K562 (cell line): ENCODE results near the gene SCARF2. TPM values are rescaled to one million over a fixed set of nuclear protein-coding genes. Genes with fewer than 3 reads are reported as not detected.

Source experiments
- FOXA3 ChIP-seq, 2 experiments: fragments of 450-650 bp in 1 of 2; sonication (generic) in 1 of 2; formaldehyde crosslinking; IDR thresholded peaks in 1 of 2; conservative IDR thresholded peaks in 1 of 2; 2 replicates each; pipeline versions ENCODE4 v1.4.0 to v1.8.0; 2020 to 2022; ENCODE audit warnings: mild to moderate bottlenecking in 2 of 2, missing genetic modification reagents in 1 of 2
- FOXP1 ChIP-seq: sonication (generic); formaldehyde crosslinking; IDR thresholded peaks from 2 replicates; pipeline ENCODE4 v1.8.0; 2022; ENCODE audit warnings: mild to moderate bottlenecking, missing genetic modification reagents
- HIVEP1 ChIP-seq: fragments of 250-450 bp; sonication (Bioruptor Pico); IDR thresholded peaks from 2 replicates; pipeline ENCODE4 v1.4.0; 2020; ENCODE audit warnings: mild to moderate bottlenecking
- HNRNPK ChIP-seq: fragments of 200-400 bp; formaldehyde crosslinking; IDR thresholded peaks from one replicate; pipeline ENCODE4 v1.6.1; 2018; ENCODE audit warnings: mild to moderate bottlenecking, low read depth, low read length; ENCODE audit not compliant: poor library complexity, severe bottlenecking
- HNRNPL ChIP-seq: fragments of 200-400 bp; formaldehyde crosslinking; IDR thresholded peaks from 2 replicates; pipeline ENCODE4 v1.6.1; 2017; ENCODE audit warnings: low read depth, mild to moderate bottlenecking, low read length
- HSF4 ChIP-seq: fragments of 250-450 bp; sonication (Bioruptor Pico); IDR thresholded peaks from 2 replicates; pipeline ENCODE4 v2.1.2; 2022; ENCODE audit warnings: mild to moderate bottlenecking, moderate library complexity, borderline replicate concordance
- MAFF ChIP-seq: IDR thresholded peaks from 2 replicates; pipeline ENCODE4 v1.6.1; 2012; ENCODE audit warnings: low read length, improper control_type of control experiment
- MCM3 ChIP-seq: fragments of 450-650 bp; IDR thresholded peaks from 2 replicates; pipeline ENCODE4 v1.6.1; 2016
- RBBP5 ChIP-seq: fragments of 200-600 bp; sonication (generic); IDR thresholded peaks from 2 replicates; pipeline ENCODE4 v1.6.1; 2012; ENCODE audit warnings: borderline replicate concordance, mild to moderate bottlenecking, low read length, control low read depth, inconsistent platforms; ENCODE audit not compliant: insufficient read depth, poor library complexity, severe bottlenecking
- RBM34 ChIP-seq: fragments of 200-400 bp; formaldehyde crosslinking; IDR thresholded peaks from 2 replicates; pipeline ENCODE4 v1.6.1; 2018; ENCODE audit warnings: low read length, borderline replicate concordance; ENCODE audit not compliant: insufficient read depth
- SMC3 ChIP-seq: conservative IDR thresholded peaks from 2 replicates; pipeline ENCODE4 v1.6.1; 2011; ENCODE audit warnings: low read depth, low read length, improper control_type of control experiment; ENCODE audit not compliant: insufficient read depth
- SRF ChIP-seq, 2 experiments: fragments of 250-450, 450-650 bp in 1 of 2; sonication (Bioruptor Pico) in 1 of 2; sonication (generic) in 1 of 2; formaldehyde crosslinking; IDR thresholded peaks; 2 replicates each; pipeline versions ENCODE4 v1.5.0 to v1.5.1; 2020 to 2022; ENCODE audit warnings: mild to moderate bottlenecking in 1 of 2, missing genetic modification reagents in 1 of 2
- TCF3 ChIP-seq: sonication (generic); formaldehyde crosslinking; IDR thresholded peaks from 2 replicates; pipeline ENCODE4 v1.4.0; 2020; ENCODE audit warnings: mild to moderate bottlenecking, missing genetic modification reagents
- U2AF1 ChIP-seq: fragments of 200-400 bp; formaldehyde crosslinking; optimal IDR thresholded peaks from 2 replicates; pipeline ENCODE3; 2017; ENCODE audit warnings: mild to moderate bottlenecking, low read depth, low read length, moderate library complexity
- ZBED1 ChIP-seq: IDR thresholded peaks from 2 replicates; pipeline ENCODE4 v1.6.1; 2014
- ZNF184 ChIP-seq: sonication (generic); formaldehyde crosslinking; IDR thresholded peaks from 2 replicates; pipeline ENCODE4 v1.5.0; 2020; ENCODE audit warnings: missing genetic modification reagents
- ZNF444 ChIP-seq: fragments of 250-450 bp; sonication (Bioruptor Pico); IDR thresholded peaks from 2 replicates; pipeline ENCODE4 v1.4.0; 2020; ENCODE audit warnings: mild to moderate bottlenecking, moderate library complexity
- polyA plus RNA-seq, 8 experiments: library from polyadenylated mRNA; depleted of rRNA in 4 of 8; stranded (reverse) in 5 of 8; unstranded in 3 of 8; fragments of >200 nt; fragmentation: Nextera tagmentation in 2 of 8; fragmentation: Illumina TruSeq in 1 of 8; extraction: Ambion mirVana in 2 of 8; extraction: Trizol in 1 of 8; gene quantifications; 2 replicates each; pipeline versions ENCODE4 v1.2.1 to v1.2.3, GENCODE V29; 2011 to 2014; ENCODE audit warnings: inconsistent platforms in 1 of 8, missing spikeins in 1 of 8
- total RNA-seq, 7 experiments: library from RNA; depleted of rRNA in 6 of 7; stranded (reverse); fragments of >200 nt in 6 of 7; fragmentation: Illumina TruSeq in 2 of 7; extraction: Trizol in 2 of 7; gene quantifications; 2 replicates each; pipeline versions ENCODE4 v1.2.1 to v1.2.3, GENCODE V29; 2011 to 2021; ENCODE audit warnings: low replicate concordance in 1 of 7
- TF ChIP-seq, protein P1 (sequence below): IDR thresholded peaks from 2 replicates; pipeline ENCODE4 v1.6.1; 2011; ENCODE audit warnings: borderline replicate concordance, low read depth, mild to moderate bottlenecking, moderate library complexity, low read length; ENCODE audit not compliant: insufficient read depth, poor library complexity, severe bottlenecking
- TF ChIP-seq, protein P2 (sequence below), 3 experiments: fragments of 200-800 bp in 1 of 3; sonication (Bioruptor generic) in 1 of 3; sonication (generic) in 1 of 3; formaldehyde crosslinking in 1 of 3; IDR thresholded peaks; 2 replicates each; pipeline versions ENCODE4 v1.6.1 to v1.8.0; 2016 to 2022; ENCODE audit warnings: mild to moderate bottlenecking in 2 of 3, missing compliant biosample characterization in 2 of 3, missing genetic modification characterization in 2 of 3, missing genetic modification reagents in 1 of 3
- TF ChIP-seq, protein P3 (sequence below): sonication (generic); formaldehyde crosslinking; IDR thresholded peaks from 2 replicates; pipeline ENCODE4 v1.8.1; 2022; ENCODE audit warnings: missing genetic modification reagents

Gene SCARF2
- total and polyA plus RNA-seq, 9 of the 15 experiments (the other 6 are each of a cell fraction or from before 2014, with no cell fraction given), result 0.06 to 0.32 (median 0.21) TPM; not detected in 5

DNA sequence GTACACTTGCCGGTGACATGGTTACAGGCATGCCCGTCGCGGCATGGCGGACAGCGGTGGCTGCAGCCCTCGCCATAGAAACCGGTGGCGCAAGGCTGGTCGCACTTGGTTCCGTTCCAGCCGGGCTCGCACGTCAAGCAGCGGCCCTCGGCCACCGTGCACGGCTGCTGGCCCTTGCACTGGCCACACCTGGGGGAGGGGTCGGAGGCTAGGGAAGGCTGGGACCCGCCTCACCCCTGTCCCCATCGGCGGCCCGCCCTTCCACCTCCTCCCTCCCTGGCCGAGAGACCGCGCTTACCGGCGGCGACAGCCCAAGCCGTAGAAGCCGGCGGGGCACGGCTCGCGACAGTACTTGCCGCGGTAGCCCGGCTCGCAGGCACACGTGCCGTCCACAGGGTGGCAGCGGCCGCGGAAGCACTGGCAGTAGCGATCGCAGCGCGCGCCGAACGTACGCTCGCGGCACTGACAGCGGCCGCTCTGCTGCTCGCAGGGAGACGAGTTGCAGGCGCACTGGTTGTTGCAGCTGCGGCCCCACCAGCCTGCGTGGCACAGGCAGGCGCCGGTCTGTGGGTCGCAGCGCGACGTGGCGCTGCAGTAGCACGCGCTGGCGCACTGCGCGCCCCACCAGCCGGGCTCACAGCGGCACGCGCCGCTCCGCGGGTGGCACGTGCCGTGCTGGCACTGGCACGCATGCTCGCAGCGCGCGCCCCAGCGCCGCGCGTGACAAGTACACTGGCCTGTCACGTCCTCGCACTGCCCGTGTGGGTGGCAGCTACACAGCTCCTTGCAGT lies 6.7 kb downstream of the SCARF2 start (continued):
- TF ChIP-seq, protein P1, sequence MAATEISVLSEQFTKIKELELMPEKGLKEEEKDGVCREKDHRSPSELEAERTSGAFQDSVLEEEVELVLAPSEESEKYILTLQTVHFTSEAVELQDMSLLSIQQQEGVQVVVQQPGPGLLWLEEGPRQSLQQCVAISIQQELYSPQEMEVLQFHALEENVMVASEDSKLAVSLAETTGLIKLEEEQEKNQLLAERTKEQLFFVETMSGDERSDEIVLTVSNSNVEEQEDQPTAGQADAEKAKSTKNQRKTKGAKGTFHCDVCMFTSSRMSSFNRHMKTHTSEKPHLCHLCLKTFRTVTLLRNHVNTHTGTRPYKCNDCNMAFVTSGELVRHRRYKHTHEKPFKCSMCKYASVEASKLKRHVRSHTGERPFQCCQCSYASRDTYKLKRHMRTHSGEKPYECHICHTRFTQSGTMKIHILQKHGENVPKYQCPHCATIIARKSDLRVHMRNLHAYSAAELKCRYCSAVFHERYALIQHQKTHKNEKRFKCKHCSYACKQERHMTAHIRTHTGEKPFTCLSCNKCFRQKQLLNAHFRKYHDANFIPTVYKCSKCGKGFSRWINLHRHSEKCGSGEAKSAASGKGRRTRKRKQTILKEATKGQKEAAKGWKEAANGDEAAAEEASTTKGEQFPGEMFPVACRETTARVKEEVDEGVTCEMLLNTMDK, result peak; percentile 17
- TF ChIP-seq SRF (CRISPR knock-in tag; IDR thresholded peaks at IDR 0.05) (peak in 1 of 2 experiments; percentile 58; a peak in 1 of 4 replicates), TCF3 (CRISPR knock-in tag) (no peak), HNRNPL (peak; percentile 98), FOXP1 (CRISPR knock-in tag) (peak; percentile 70), MAFF (no peak), MCM3 (no peak), ZNF184 (CRISPR knock-in tag) (peak; percentile 41; the same call in 1 of the 2 replicates), HNRNPK (peak; percentile 19), FOXA3 (CRISPR knock-in tag; conservative IDR thresholded peaks at IDR 0.05 in 1 of 2, IDR thresholded peaks at IDR 0.05 in 1 of 2) (peak in 1 of 2 experiments; percentile 84; a peak in 1 of 4 replicates), RBBP5 (no peak), SMC3 (peak; percentile 42; the same call in 1 of the 2 replicates), ZBED1 (no peak), RBM34 (no peak), ZNF444 (CRISPR knock-in tag) (no peak), U2AF1 (peak; percentile 68), HSF4 (CRISPR knock-in tag) (no peak), HIVEP1 (CRISPR knock-in tag) (0 out of 2 replicates have a peak, but pooled peaks have one; percentile 19)
- TF ChIP-seq, protein P2, sequence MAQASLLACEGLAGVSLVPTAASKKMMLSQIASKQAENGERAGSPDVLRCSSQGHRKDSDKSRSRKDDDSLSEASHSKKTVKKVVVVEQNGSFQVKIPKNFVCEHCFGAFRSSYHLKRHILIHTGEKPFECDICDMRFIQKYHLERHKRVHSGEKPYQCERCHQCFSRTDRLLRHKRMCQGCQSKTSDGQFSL (CRISPR knock-in tag; IDR thresholded peaks at IDR 0.05), result peak; percentile 71; the same call in 1 of the 2 replicates
- TF ChIP-seq, protein P2 (tag; IDR thresholded peaks at IDR 0.05), result 0 out of 4 replicates have a peak, but pooled peaks of 1 of the 2 experiments have one; percentile 18
- TF ChIP-seq, protein P3, sequence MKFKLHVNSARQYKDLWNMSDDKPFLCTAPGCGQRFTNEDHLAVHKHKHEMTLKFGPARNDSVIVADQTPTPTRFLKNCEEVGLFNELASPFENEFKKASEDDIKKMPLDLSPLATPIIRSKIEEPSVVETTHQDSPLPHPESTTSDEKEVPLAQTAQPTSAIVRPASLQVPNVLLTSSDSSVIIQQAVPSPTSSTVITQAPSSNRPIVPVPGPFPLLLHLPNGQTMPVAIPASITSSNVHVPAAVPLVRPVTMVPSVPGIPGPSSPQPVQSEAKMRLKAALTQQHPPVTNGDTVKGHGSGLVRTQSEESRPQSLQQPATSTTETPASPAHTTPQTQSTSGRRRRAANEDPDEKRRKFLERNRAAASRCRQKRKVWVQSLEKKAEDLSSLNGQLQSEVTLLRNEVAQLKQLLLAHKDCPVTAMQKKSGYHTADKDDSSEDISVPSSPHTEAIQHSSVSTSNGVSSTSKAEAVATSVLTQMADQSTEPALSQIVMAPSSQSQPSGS (CRISPR knock-in tag), result peak; percentile 50; the same call in 1 of the 2 replicates
